A549 (cell line): ENCODE measurements around the gene PLA2G2E. TPM values are rescaled to one million over a fixed set of nuclear protein-coding genes. Genes with fewer than 3 reads are reported as not detected.

Experiments
- ATAC-seq, 2 experiments: fragments of 200-7000 bp in 1 of 2; fragments of >200 bp in 1 of 2; cut with Nextera tagmentation in 1 of 2; cut with Tn5 transposase in 1 of 2; 3 replicates each; pipeline versions ENCODE4 v1.8.0 to v1.9.1; 2018 to 2020; ENCODE audit warnings: mild to moderate bottlenecking in 1 of 2, moderate library complexity in 1 of 2
- CTCF ChIA-PET: fragments of 300-600 bp; sonication (Branson Sonifier 250); formaldehyde crosslinking; extraction: SDS; loops from one replicate; lab custom pipeline; 2021; ENCODE audit warnings: antibody characterized with exemption, inconsistent platforms; lab: Yijun Ruan, JAX
- POLR2A ChIA-PET: fragments of 350-600 bp; formaldehyde crosslinking; extraction: SDS; loops from one replicate; lab custom pipeline; 2021; ENCODE audit warnings: antibody characterized with exemption, inconsistent platforms; lab: Yijun Ruan, JAX
- DNase-seq, 2 experiments: peaks; one replicate each; pipeline versions ENCODE4 v3.0.0 to v3.0.0-alpha.2; 2011 to 2016; ENCODE audit warnings: low read depth in 1 of 2, low spot score in 1 of 2
- FAIRE-seq: peaks from 2 replicates; lab custom pipeline; 2011; peaks lifted over from hg19 to GRCh38; lab: Jason Lieb, UNC
- H3K27ac ChIP-seq, 2 experiments: fragments of >200 bp; sonication (Bioruptor Twin); formaldehyde crosslinking; 3 replicates each; pipeline ENCODE4 v1.5.1; 2016 to 2017
- H3K4me1 ChIP-seq: fragments of >200 bp; sonication (Bioruptor Twin); formaldehyde crosslinking; 3 replicates; pipeline ENCODE4 v1.6.1; 2016
- H3K4me2 ChIP-seq: fragments of >200 bp; sonication (Bioruptor Twin); formaldehyde crosslinking; 3 replicates; pipeline ENCODE4 v1.6.1; 2016
- H3K4me3 ChIP-seq: fragments of >200 bp; sonication (Bioruptor Twin); formaldehyde crosslinking; 3 replicates; pipeline ENCODE4 v1.5.1; 2016
- H3K9me3 ChIP-seq: fragments of >200 bp; sonication (Bioruptor Twin); formaldehyde crosslinking; 3 replicates; pipeline ENCODE4 v1.6.1; 2016
- CBX8 ChIP-seq: fragments of 200-600 bp; sonication (generic); IDR thresholded peaks from 2 replicates; pipeline ENCODE4 v1.6.1; 2016
- CEBPB ChIP-seq, 2 experiments: fragments of >200 bp in 1 of 2; sonication (Bioruptor Twin) in 1 of 2; formaldehyde crosslinking in 1 of 2; IDR thresholded peaks; 2 replicates each; pipeline ENCODE4 v1.6.1; 2012 to 2016
- CHD4 ChIP-seq: fragments of 200-600 bp; sonication (generic); IDR thresholded peaks from 2 replicates; pipeline ENCODE4 v1.6.1; 2016; ENCODE audit warnings: antibody characterized with exemption, mild to moderate bottlenecking, borderline replicate concordance
- CTCF ChIP-seq: fragments of >200 bp; sonication (Bioruptor Twin); formaldehyde crosslinking; IDR thresholded peaks from 3 replicates; pipeline ENCODE4 v1.5.1; 2016
- EHMT2 ChIP-seq: fragments of 200-600 bp; sonication (generic); IDR thresholded peaks from 2 replicates; pipeline ENCODE4 v1.6.1; 2016; ENCODE audit warnings: antibody characterized with exemption, low read depth, mild to moderate bottlenecking, moderate library complexity
- EP300 ChIP-seq, 2 experiments: fragments of >200 bp; sonication (Bioruptor Twin); formaldehyde crosslinking; IDR thresholded peaks; 2 replicates in 1 of 2; 3 replicates in 1 of 2; pipeline ENCODE4 v1.6.1; 2016 to 2017
- FOSL2 ChIP-seq, 2 experiments: fragments of 450-650 bp in 1 of 2; fragments of >200 bp in 1 of 2; sonication (Bioruptor Twin) in 1 of 2; formaldehyde crosslinking; IDR thresholded peaks; 2 replicates each; pipeline versions ENCODE4 v1.5.0 to v1.6.1; 2016 to 2020; ENCODE audit warnings: mild to moderate bottlenecking in 1 of 2, moderate library complexity in 1 of 2
- FOXS1 ChIP-seq: fragments of 250-450 bp; sonication (Bioruptor Pico); IDR thresholded peaks from 2 replicates; pipeline ENCODE4 v1.5.0; 2020; ENCODE audit warnings: mild to moderate bottlenecking, moderate library complexity
- HMGXB4 ChIP-seq: fragments of 250-450 bp; sonication (Bioruptor Pico); IDR thresholded peaks from 2 replicates; pipeline ENCODE4 v1.5.0; 2021; ENCODE audit warnings: mild to moderate bottlenecking, moderate library complexity, borderline replicate concordance
- HOXB13 ChIP-seq: fragments of 250-450 bp; sonication (Bioruptor Pico); IDR thresholded peaks from 2 replicates; pipeline ENCODE4 v1.5.0; 2020; ENCODE audit warnings: low read depth, mild to moderate bottlenecking, moderate library complexity
- HOXB5 ChIP-seq: fragments of 250-450 bp; sonication (Bioruptor Pico); IDR thresholded peaks from 2 replicates; pipeline ENCODE4 v1.5.0; 2020; ENCODE audit warnings: mild to moderate bottlenecking, moderate library complexity
- JUN ChIP-seq, 2 experiments: fragments of >200 bp; sonication (Bioruptor Twin); formaldehyde crosslinking; IDR thresholded peaks; 2 replicates in 1 of 2; 3 replicates in 1 of 2; pipeline ENCODE4 v1.6.1; 2016 to 2017
- JUNB ChIP-seq: fragments of >200 bp; sonication (Bioruptor Twin); formaldehyde crosslinking; IDR thresholded peaks from 2 replicates; pipeline ENCODE4 v1.6.1; 2016
- KDM1A ChIP-seq: fragments of 200-600 bp; sonication (generic); IDR thresholded peaks from 2 replicates; pipeline ENCODE4 v1.6.1; 2016; ENCODE audit warnings: low read depth, mild to moderate bottlenecking
- KDM5A ChIP-seq: fragments of 200-600 bp; sonication (generic); IDR thresholded peaks from 2 replicates; pipeline ENCODE4 v1.6.1; 2016; ENCODE audit warnings: antibody characterized with exemption, mild to moderate bottlenecking
- MAFK ChIP-seq: fragments of 450-650 bp; IDR thresholded peaks from 2 replicates; pipeline ENCODE4 v1.6.1; 2014; ENCODE audit not compliant: partially characterized antibody
- NR3C1 ChIP-seq: fragments of >200 bp; sonication (Bioruptor Twin); formaldehyde crosslinking; IDR thresholded peaks from 3 replicates; pipeline ENCODE4 v1.6.1; 2017
- PHF8 ChIP-seq: fragments of 200-600 bp; sonication (generic); IDR thresholded peaks from 2 replicates; pipeline ENCODE4 v1.6.1; 2016; ENCODE audit warnings: low read depth, mild to moderate bottlenecking, antibody characterized with exemption, moderate library complexity, borderline replicate concordance
- POLR2A ChIP-seq: IDR thresholded peaks from 2 replicates; pipeline ENCODE4 v1.6.1; 2012; ENCODE audit warnings: mild to moderate bottlenecking, low read length
- RARB ChIP-seq: fragments of 250-450 bp; sonication (Bioruptor Pico); IDR thresholded peaks from 2 replicates; pipeline ENCODE4 v1.8.0; 2021; ENCODE audit warnings: mild to moderate bottlenecking, moderate library complexity
- RFX5 ChIP-seq: fragments of 450-650 bp; IDR thresholded peaks from 2 replicates; pipeline ENCODE4 v1.7.1; 2014; ENCODE audit warnings: antibody characterized with exemption, mild to moderate bottlenecking, moderate library complexity
- RNF2 ChIP-seq: fragments of 200-600 bp; sonication (generic); IDR thresholded peaks from 2 replicates; pipeline ENCODE4 v1.6.1; 2016; ENCODE audit warnings: low read depth, mild to moderate bottlenecking, antibody characterized with exemption, moderate library complexity, borderline replicate concordance
- SMC3 ChIP-seq: fragments of >200 bp; sonication (Bioruptor Twin); formaldehyde crosslinking; IDR thresholded peaks from 3 replicates; pipeline ENCODE4 v1.6.1; 2018; ENCODE audit warnings: inconsistent platforms
- TFCP2L1 ChIP-seq: fragments of 250-450 bp; sonication (Bioruptor Pico); IDR thresholded peaks from 2 replicates; pipeline ENCODE4 v1.5.0; 2021; ENCODE audit warnings: mild to moderate bottlenecking
- ZC3H11A ChIP-seq: fragments of 450-650 bp; IDR thresholded peaks from 2 replicates; pipeline ENCODE4 v1.6.1; 2014; ENCODE audit warnings: antibody characterized with exemption, mild to moderate bottlenecking
- WGBS: methylation state at CpG from one replicate; pipeline ENCODE4 v1.1.6; 2017; ENCODE audit errors: missing lambda C conversion rate; 5-methylcytosine and 5-hydroxymethylcytosine counted together
- polyA plus RNA-seq, 4 experiments: library from polyadenylated mRNA; depleted of rRNA in 3 of 4; stranded (reverse); fragments of >200 nt; fragmentation: RNase III in 1 of 4; extraction: RNeasy Plus Mini Kit Qiagen cat#74134 plus additional on column Dnase treatment in 1 of 4; gene quantifications; 2 replicates in 3 of 4; 3 replicates in 1 of 4; pipeline ENCODE4 v1.2.3, GENCODE V29; 2011 to 2017
- TF ChIP-seq, protein P1 (sequence below): fragments of >200 bp; sonication (Bioruptor Twin); formaldehyde crosslinking; IDR thresholded peaks from 2 replicates; pipeline ENCODE4 v1.6.1; 2016
- TF ChIP-seq, protein P2 (sequence below): IDR thresholded peaks from 2 replicates; pipeline ENCODE4 v1.6.1; 2012; ENCODE audit warnings: low read depth, borderline replicate concordance

PLA2G2E gene
- polyA plus RNA-seq, 2 of the 4 experiments (the other 2 are of a cell fraction): not detected

DNA sequence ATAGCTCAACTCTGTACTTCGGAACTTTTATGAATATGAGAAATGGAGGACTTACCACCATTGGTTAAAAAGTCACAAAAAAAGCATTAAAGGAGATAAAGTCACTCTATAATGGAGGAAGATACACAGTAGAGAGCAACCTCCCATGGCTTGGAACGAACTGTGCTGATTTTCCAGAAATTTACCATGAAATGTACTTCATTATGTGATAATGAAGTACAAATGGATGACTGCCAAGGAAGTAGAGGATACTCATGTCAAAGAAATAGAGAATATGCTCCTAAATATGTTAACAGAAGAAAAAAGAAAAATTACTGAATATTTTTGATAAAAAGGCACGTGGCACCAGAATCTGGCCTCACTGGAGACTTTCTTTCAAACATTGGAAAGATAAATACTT is 23.6 kb upstream of the PLA2G2E start:
- no peaks in the 10 kb centered on the region for H3K9me3 ChIP-seq
- 39% methylated on average over 3 of the region's 3 CpGs for WGBS
- CTCF ChIA-PET: interaction anchor here (1.2 kb wide), 1 partner anchor 29 kb away, joined by 3 read pairs; no protein-coding TSS in a partner anchor
- no peak overlapping the region for H3K4me2 ChIP-seq
- no peak overlapping the region for H3K4me3 ChIP-seq
- POLR2A ChIA-PET: no interaction called here
- no peak overlapping the region for H3K27ac ChIP-seq
- no peaks in the 10 kb centered on the region for H3K4me1 ChIP-seq
- no peak for DNase-seq
- TF ChIP-seq HMGXB4 (CRISPR knock-in tag) (no peak), CHD4 (no peak), RFX5 (no peak)
- TF ChIP-seq, protein P1, sequence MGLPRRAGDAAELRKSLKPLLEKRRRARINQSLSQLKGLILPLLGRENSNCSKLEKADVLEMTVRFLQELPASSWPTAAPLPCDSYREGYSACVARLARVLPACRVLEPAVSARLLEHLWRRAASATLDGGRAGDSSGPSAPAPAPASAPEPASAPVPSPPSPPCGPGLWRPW: no peak
- TF ChIP-seq, all 56 proteins: peak for 0
- ATAC-seq: no peak
- FAIRE-seq: no peak

- CTCF ChIA-PET: interaction anchor here (1.2 kb wide), 1 partner anchor 28 kb away, joined by 3 read pairs; no protein-coding TSS in a partner anchor
Measured at GRCh38 chr1:19946331-19946751, 22.9 kb upstream of the PLA2G2E start.

GRCh38 chr1:19945914-19946313 is 22.5 kb upstream of the PLA2G2E start:
- no peak overlapping the region for H3K27ac ChIP-seq
- ChIA-PET CTCF (interaction anchor here (0.5 to 1.2 kb wide), 2 partner anchors 28 to 642 kb away, joined by 3 to 5 read pairs; no protein-coding TSS in a partner anchor), POLR2A (interaction anchor here (0.6 kb wide), 1 partner anchor 187 kb away, joined by 3 read pairs; no protein-coding TSS in a partner anchor)
- no peak overlapping the region for H3K4me3 ChIP-seq
- WGBS: 0% methylated on average over 2 of the region's 2 CpGs
- H3K4me1 ChIP-seq: no peaks in the 10 kb centered on the region
- ATAC-seq: no peak
- FAIRE-seq: no peak
- TF ChIP-seq HOXB13 (CRISPR knock-in tag): no peak
- TF ChIP-seq TFCP2L1 (CRISPR knock-in tag): no peak
- no peak for TF ChIP-seq FOXS1
- no peak for TF ChIP-seq PHF8
- TF ChIP-seq EP300 (IDR thresholded peaks at IDR 0.05): no peak
- TF ChIP-seq CTCF: no peak
- no peak for TF ChIP-seq FOSL2 (IDR thresholded peaks at IDR 0.05)
- TF ChIP-seq FOSL2 (CRISPR knock-in tag; IDR thresholded peaks at IDR 0.05): no peak
- no peak for TF ChIP-seq KDM1A
- no peak for TF ChIP-seq RNF2
- no peak for TF ChIP-seq POLR2A
- TF ChIP-seq CBX8: no peak
- no peak for TF ChIP-seq SMC3
- TF ChIP-seq, protein P2, sequence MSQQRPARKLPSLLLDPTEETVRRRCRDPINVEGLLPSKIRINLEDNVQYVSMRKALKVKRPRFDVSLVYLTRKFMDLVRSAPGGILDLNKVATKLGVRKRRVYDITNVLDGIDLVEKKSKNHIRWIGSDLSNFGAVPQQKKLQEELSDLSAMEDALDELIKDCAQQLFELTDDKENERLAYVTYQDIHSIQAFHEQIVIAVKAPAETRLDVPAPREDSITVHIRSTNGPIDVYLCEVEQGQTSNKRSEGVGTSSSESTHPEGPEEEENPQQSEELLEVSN: no peak
- TF ChIP-seq MAFK: no peak
- no peak for TF ChIP-seq JUNB
- TF ChIP-seq CEBPB (IDR thresholded peaks at IDR 0.05): no peak
- no peak for TF ChIP-seq HOXB5 (CRISPR knock-in tag)
- no peak for DNase-seq
- H3K4me2 ChIP-seq: no peak overlapping the region
- no peaks in the 10 kb centered on the region; the same call in 2 of the 3 replicates for H3K9me3 ChIP-seq

More at GRCh38 chr1:19946331-19946751, 22.9 kb upstream of the PLA2G2E start:
- DNase-seq: no peak
- 20% methylated on average over 6 of the region's 6 CpGs for WGBS
- H3K4me2 ChIP-seq: no peak overlapping the region
- no peak overlapping the region for H3K27ac ChIP-seq
- ATAC-seq: no peak
- H3K9me3 ChIP-seq: no peaks in the 10 kb centered on the region; the same call in 2 of the 3 replicates
- TF ChIP-seq HOXB5 (CRISPR knock-in tag): no peak
- no peak for TF ChIP-seq ZC3H11A
- no peak for TF ChIP-seq CEBPB (IDR thresholded peaks at IDR 0.05)
- TF ChIP-seq HOXB13 (CRISPR knock-in tag): no peak
- TF ChIP-seq EHMT2: no peak
- TF ChIP-seq RFX5: no peak
- no peak for TF ChIP-seq RARB (CRISPR knock-in tag)
- TF ChIP-seq JUN (IDR thresholded peaks at IDR 0.05): no peak
- TF ChIP-seq NR3C1: no peak
- TF ChIP-seq KDM5A: no peak
- no peak for TF ChIP-seq FOXS1
- FAIRE-seq: no peak
- H3K4me3 ChIP-seq: no peak overlapping the region
- H3K4me1 ChIP-seq: no peaks in the 10 kb centered on the region
- POLR2A ChIA-PET: interaction anchor here (0.6 kb wide), 1 partner anchor 186 kb away, joined by 3 read pairs; no protein-coding TSS in a partner anchor
